ENCODE data around the gene SAP30BP. TPM values are rescaled to one million over a fixed set of nuclear protein-coding genes. Genes with fewer than 3 reads are reported as not detected.
A peak's percentile ranks its signal among the peaks of the same experiment; 100 is the strongest.

Gene SAP30BP
- total RNA-seq, 4 donors from 2014 or later = 68.2 to 87.2 (median 77.2) TPM

DNA sequence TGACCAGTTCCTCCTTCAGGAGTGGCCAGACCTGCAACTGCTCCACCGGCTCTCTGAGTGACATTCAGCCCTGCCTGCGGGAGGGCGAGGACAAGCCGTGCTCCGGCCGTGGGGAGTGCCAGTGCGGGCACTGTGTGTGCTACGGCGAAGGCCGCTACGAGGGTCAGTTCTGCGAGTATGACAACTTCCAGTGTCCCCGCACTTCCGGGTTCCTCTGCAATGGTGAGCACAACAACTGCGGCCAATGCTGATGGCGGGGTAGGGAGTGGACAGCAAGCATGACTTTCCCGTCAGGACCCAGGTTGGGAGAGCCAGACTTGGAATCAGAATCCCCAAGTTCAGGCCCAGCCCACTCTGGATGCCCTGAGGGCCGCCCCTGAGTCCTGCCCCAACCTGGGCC, 66.3 kb downstream of the SAP30BP start:
- peaks cover 0 to 67% of the 10 kb centered on the region in 2 donors for H3K36me3 ChIP-seq

DNA sequence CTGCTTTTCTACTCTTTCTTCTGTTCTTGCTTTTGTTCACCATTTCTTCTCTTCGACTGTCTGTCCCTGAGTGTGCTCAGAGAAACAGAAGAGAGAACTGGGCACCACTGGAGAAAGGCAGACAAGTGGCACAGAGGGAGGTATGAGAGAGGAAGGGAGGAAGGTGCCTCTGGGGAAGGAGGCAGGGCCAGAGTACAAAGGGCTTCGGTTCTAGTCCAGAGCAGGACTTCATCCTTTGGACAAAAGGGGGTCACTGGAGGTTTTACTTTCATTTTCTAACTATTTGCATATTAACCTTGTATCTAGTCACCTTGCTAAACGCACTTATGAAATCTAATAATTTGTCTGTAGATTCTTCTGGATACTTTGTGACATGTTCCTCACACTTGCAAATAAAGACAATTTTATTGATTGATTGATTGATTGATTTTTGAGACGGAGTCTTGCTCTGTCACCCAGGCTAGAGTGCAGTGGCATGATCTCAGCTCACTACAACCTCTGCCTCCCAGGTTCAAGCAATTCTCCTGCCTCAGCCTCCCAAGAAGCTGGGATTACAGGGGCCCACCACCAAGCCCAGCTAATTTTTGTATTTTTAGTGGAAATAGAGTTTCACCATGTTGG, 67.6 kb downstream of the SAP30BP start:
- no peak for ATAC-seq
- 63 to 85% methylated on average over 3 to 4 of the region's 4 CpGs for WGBS, 2 donors (ENCODE audit: low coverage in 1 of 2)

More for the DNA sequence above, 66.3 kb downstream of the SAP30BP start:
- no peak overlapping the region for H3K4me3 ChIP-seq
- no peaks in the 10 kb centered on the region for H3K9me3 ChIP-seq
- ATAC-seq = no peak
- 75 to 96% methylated on average over 4 to 12 of the region's 18 CpGs for WGBS, 2 donors (ENCODE audit: low coverage in 1 of 2)
- no peak overlapping the region for H3K27ac ChIP-seq
- TF ChIP-seq POLR2A (IDR thresholded peaks at IDR 0.05) (no peak), POLR2AphosphoS5 (IDR thresholded peaks at IDR 0.05) (no peak), EP300 (IDR thresholded peaks at IDR 0.05) (no peak)
- TF ChIP-seq, protein P1, sequence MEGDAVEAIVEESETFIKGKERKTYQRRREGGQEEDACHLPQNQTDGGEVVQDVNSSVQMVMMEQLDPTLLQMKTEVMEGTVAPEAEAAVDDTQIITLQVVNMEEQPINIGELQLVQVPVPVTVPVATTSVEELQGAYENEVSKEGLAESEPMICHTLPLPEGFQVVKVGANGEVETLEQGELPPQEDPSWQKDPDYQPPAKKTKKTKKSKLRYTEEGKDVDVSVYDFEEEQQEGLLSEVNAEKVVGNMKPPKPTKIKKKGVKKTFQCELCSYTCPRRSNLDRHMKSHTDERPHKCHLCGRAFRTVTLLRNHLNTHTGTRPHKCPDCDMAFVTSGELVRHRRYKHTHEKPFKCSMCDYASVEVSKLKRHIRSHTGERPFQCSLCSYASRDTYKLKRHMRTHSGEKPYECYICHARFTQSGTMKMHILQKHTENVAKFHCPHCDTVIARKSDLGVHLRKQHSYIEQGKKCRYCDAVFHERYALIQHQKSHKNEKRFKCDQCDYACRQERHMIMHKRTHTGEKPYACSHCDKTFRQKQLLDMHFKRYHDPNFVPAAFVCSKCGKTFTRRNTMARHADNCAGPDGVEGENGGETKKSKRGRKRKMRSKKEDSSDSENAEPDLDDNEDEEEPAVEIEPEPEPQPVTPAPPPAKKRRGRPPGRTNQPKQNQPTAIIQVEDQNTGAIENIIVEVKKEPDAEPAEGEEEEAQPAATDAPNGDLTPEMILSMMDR (IDR thresholded peaks at IDR 0.05) = no peak
- H3K4me1 ChIP-seq = no peaks in the 10 kb centered on the region
- H3K27me3 ChIP-seq = peaks cover 14% of the 10 kb centered on the region

DNA sequence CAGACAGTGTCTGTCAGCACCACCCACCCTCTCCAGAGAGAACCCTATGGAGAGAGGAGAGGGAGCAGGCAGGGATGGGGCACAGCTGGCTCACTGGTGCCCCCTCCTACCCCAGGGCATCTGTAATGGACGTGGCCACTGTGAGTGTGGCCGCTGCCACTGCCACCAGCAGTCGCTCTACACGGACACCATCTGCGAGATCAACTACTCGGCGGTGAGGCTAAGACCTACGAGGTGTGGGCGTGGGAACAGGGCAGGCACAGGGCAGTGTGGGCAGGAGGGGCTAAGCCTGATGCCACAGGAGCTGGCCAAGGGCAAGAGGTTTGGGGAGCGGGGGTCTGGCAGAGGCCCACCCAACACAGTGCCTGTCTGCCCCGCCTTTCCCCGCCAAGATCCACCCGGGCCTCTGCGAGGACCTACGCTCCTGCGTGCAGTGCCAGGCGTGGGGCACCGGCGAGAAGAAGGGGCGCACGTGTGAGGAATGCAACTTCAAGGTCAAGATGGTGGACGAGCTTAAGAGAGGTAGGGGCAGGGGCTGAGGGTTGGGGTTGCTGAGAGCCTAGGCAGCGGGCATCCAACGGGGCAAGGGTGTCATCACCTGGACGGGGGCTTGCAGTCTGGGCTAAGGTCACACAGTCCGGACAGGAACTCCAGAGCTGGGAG, 69.2 kb downstream of the SAP30BP start:
- no peaks in the 10 kb centered on the region for H3K4me1 ChIP-seq
- no peaks in the 10 kb centered on the region for H3K9me3 ChIP-seq
- no peak overlapping the region for H3K4me3 ChIP-seq
- TF ChIP-seq POLR2A (IDR thresholded peaks at IDR 0.05) (no peak), POLR2AphosphoS5 (IDR thresholded peaks at IDR 0.05) (no peak), EP300 (IDR thresholded peaks at IDR 0.05) (no peak)
- TF ChIP-seq, protein P1 (IDR thresholded peaks at IDR 0.05) = no peak
- ATAC-seq = no peak
- H3K27ac ChIP-seq = no peak overlapping the region
- H3K36me3 ChIP-seq = peaks cover 0 to 67% of the 10 kb centered on the region in 2 donors
- 83 to 84% methylated on average over 7 to 10 of the region's 26 CpGs for WGBS, 2 donors (ENCODE audit: low coverage in 1 of 2)
- peaks cover 14% of the 10 kb centered on the region for H3K27me3 ChIP-seq

More for the DNA sequence above, 67.6 kb downstream of the SAP30BP start:
- H3K9me3 ChIP-seq = no peaks in the 10 kb centered on the region
- H3K4me1 ChIP-seq = no peaks in the 10 kb centered on the region
- H3K4me3 ChIP-seq = no peak overlapping the region
- no peak for TF ChIP-seq POLR2A (IDR thresholded peaks at IDR 0.05)
- TF ChIP-seq POLR2AphosphoS5 (IDR thresholded peaks at IDR 0.05) = no peak
- no peak for TF ChIP-seq EP300 (IDR thresholded peaks at IDR 0.05)
- TF ChIP-seq, protein P1 (IDR thresholded peaks at IDR 0.05) = no peak
- peaks cover 14% of the 10 kb centered on the region for H3K27me3 ChIP-seq
- H3K36me3 ChIP-seq = peaks cover 0 to 69% of the 10 kb centered on the region in 2 donors
- no peak overlapping the region for H3K27ac ChIP-seq

DNA sequence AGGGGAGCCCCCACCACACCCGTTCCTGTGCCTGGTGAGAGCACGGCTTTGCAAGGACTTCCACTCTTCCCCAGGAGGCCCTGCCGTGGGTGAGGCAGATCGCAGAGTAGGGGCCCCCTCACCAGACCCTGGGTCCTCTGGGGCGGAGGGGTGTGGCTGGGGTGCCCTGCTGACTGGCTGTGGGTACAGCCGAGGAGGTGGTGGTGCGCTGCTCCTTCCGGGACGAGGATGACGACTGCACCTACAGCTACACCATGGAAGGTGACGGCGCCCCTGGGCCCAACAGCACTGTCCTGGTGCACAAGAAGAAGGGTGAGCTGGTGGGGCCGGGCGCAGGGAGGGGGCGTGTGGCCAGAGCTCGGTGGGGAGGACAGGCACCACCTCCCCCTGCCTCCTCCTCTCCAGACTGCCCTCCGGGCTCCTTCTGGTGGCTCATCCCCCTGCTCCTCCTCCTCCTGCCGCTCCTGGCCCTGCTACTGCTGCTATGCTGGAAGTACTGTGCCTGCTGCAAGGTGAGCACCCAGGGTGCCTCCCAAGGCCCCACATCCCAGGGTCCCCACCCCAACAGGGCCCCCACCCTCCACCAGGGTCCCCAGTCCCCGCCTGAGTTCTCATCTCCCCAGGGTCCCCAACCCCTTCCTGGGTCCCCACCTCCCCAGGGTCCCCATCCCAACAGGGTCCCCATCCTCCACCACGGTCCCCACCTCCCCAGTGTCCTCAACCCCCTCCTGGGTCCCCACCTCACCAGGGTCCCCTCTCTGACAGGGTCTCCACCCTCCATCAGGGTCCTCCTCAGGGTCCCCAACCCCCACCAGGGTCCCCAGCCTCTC, 70.2 kb downstream of the SAP30BP start:
- Histone ChIP-seq H3K9me3 (no peaks in the 10 kb centered on the region), H3K4me1 (no peaks in the 10 kb centered on the region), H3K36me3 (peaks cover 0 to 66% of the 10 kb centered on the region in 2 donors), H3K27ac (no peak overlapping the region), H3K4me3 (no peak overlapping the region), H3K27me3 (peaks cover 14% of the 10 kb centered on the region)
- ATAC-seq = peak; percentile 4
- TF ChIP-seq POLR2AphosphoS5 (IDR thresholded peaks at IDR 0.05) (no peak), POLR2A (IDR thresholded peaks at IDR 0.05) (no peak), EP300 (IDR thresholded peaks at IDR 0.05) (no peak)
- TF ChIP-seq, protein P1 (IDR thresholded peaks at IDR 0.05) = no peak
- 60 to 100% methylated on average over 1 of the region's 20 CpGs for WGBS, 2 donors (ENCODE audit: low coverage in 1 of 2)

Data from gastroesophageal sphincter (tissue), 4 donors.